Fibroblast of mammary gland (primary cell): ENCODE measurements around the gene RNF19B.
A peak's percentile ranks its signal among the peaks of the same experiment; 100 is the strongest.

Experiments used
- DNase-seq: peaks from one replicate; pipeline ENCODE4 v3.0.0-alpha.2; 2010; ENCODE audit warnings: low read depth
- H3K4me3 ChIP-seq: 2 replicates; pipeline ENCODE4 v1.5.1; 2011; ENCODE audit warnings: low read depth, mild to moderate bottlenecking, low read length, moderate library complexity; ENCODE audit not compliant: control insufficient read depth
- CTCF ChIP-seq: conservative IDR thresholded peaks from 2 replicates; pipeline ENCODE4 v1.5.1; 2011; ENCODE audit warnings: low read depth, low read length, inconsistent platforms; ENCODE audit not compliant: control insufficient read depth, insufficient read depth

Gene RNF19B

GRCh38 chr1:32925403-32926162, 39.0 kb downstream of the RNF19B start:
- no peak for DNase-seq
- H3K4me3 ChIP-seq: no peak overlapping the region

GRCh38 chr1:32924881-32925344, 39.7 kb downstream of the RNF19B start:
- no peak for DNase-seq
- TF ChIP-seq CTCF: no peak
- H3K4me3 ChIP-seq: no peak overlapping the region

More at GRCh38 chr1:32925403-32926162, 39.0 kb downstream of the RNF19B start:
- no peak for TF ChIP-seq CTCF

GRCh38 chr1:32920833-32921232, 43.8 kb downstream of the RNF19B start:
- H3K4me3 ChIP-seq: no peak overlapping the region
- no peak for TF ChIP-seq CTCF
- peak; percentile 40 for DNase-seq

GRCh38 chr1:32919811-32920733, 44.5 kb downstream of the RNF19B start:
- TF ChIP-seq CTCF: no peak
- H3K4me3 ChIP-seq: no peak overlapping the region
- peak; percentile 59 for DNase-seq

GRCh38 chr1:32918179-32918578, 46.4 kb downstream of the RNF19B start:
- no peak overlapping the region for H3K4me3 ChIP-seq
- TF ChIP-seq CTCF: no peak
- no peak for DNase-seq

- no peak overlapping the region for H3K4me3 ChIP-seq
- DNase-seq: no peak
- TF ChIP-seq CTCF: no peak
These were observed 47.1 kb downstream of the RNF19B start for GRCh38 chr1:32917521-32917920.
